HG02981 (cell line): ENCODE measurements around the gene SNCB.

Source experiments
- ATAC-seq: cut with Tn5 transposase; IDR thresholded peaks from one replicate; pipeline ENCODE4 v1.9.1; 2021; ENCODE audit warnings: mild to moderate bottlenecking, moderate library complexity; ENCODE audit not compliant: unreplicated experiment

Gene SNCB

GRCh38 chr5:176644878-176645670, 14.7 kb upstream of the SNCB start:
- no peak for ATAC-seq

- no peak for ATAC-seq
These were observed 14.0 kb upstream of the SNCB start for GRCh38 chr5:176644294-176644693.

GRCh38 chr5:176643491-176644219, 13.3 kb upstream of the SNCB start:
- no peak for ATAC-seq

GRCh38 chr5:176642675-176643490, 12.5 kb upstream of the SNCB start:
- ATAC-seq: no peak

GRCh38 chr5:176640616-176641015, 10.3 kb upstream of the SNCB start:
- no peak for ATAC-seq

GRCh38 chr5:176639981-176640380, 9.6 kb upstream of the SNCB start:
- no peak for ATAC-seq

GRCh38 chr5:176639208-176639607, 8.9 kb upstream of the SNCB start:
- no peak for ATAC-seq

- no peak for ATAC-seq
These were observed 8.1 kb upstream of the SNCB start for GRCh38 chr5:176638437-176638836.

- no peak for ATAC-seq
These were observed 7.2 kb upstream of the SNCB start for GRCh38 chr5:176637556-176637955.

- no peak for ATAC-seq
These were observed 6.1 kb upstream of the SNCB start for GRCh38 chr5:176636426-176636825.

- ATAC-seq: no peak
These were observed 3.3 kb upstream of the SNCB start for GRCh38 chr5:176633598-176633997.

- no peak for ATAC-seq
These were observed 2.4 kb upstream of the SNCB start for GRCh38 chr5:176632745-176633144.

- no peak for ATAC-seq
These were observed 1.3 kb upstream of the SNCB start for GRCh38 chr5:176631383-176632200.

- ATAC-seq: no peak
These were observed 418 bp upstream of the SNCB start for GRCh38 chr5:176630681-176631222.

GRCh38 chr5:176629317-176629852, 949 bp downstream of the SNCB start:
- no peak for ATAC-seq

- ATAC-seq: no peak
These were observed 1.7 kb downstream of the SNCB start for GRCh38 chr5:176628406-176629228.

- ATAC-seq: no peak
These were observed 2.8 kb downstream of the SNCB start for GRCh38 chr5:176627582-176627981.

GRCh38 chr5:176626876-176627236, 3.5 kb downstream of the SNCB start:
- ATAC-seq: no peak
